Left colon (tissue), 2 donors: Measurements from ENCODE around the gene ZC3HAV1L. TPM values are rescaled to one million over a fixed set of nuclear protein-coding genes. Genes with fewer than 3 reads are reported as not detected.
"Not testable (repeated sequence)": the region's sequence is repeated elsewhere in the genome, so short reads cannot be mapped to it uniquely, and the experiment has no call there.

ENCODE experiments used
- ATAC-seq: fragments of 200-7000 bp; cut with Tn5 transposase; one replicate; pipeline ENCODE4 v1.9.1; 2020; ENCODE audit warnings: mild to moderate bottlenecking, moderate library complexity
- DNase-seq, 2 donors: peaks; one replicate each; pipeline ENCODE4 v3.0.0-alpha.2; 2020
- intact Hi-C, 2 donors: fragments of 100-400 bp; cut with DNase I in 1 of 2; cut with micrococcal nuclease in 1 of 2; formaldehyde crosslinking; loops; one replicate each; pipeline versions ENCODE4 v1.11.2 to v1.14.0; 2022; cut with DNase I, micrococcal nuclease
- total RNA-seq, 2 donors: library from RNA; stranded (reverse); fragmentation: NEBNext Ultra II Directional; extraction: Animal tissue kit (Norgen Biotek cat#: 25700); gene quantifications; one replicate each; pipeline ENCODE4 v1.2.1, GENCODE V29; 2021
- donor health status: DM: no; HTN: no; CAD: no.
- donor health status: DM: yes; HTN: yes; CAD: no.

Gene ZC3HAV1L
- total RNA-seq, 2 donors from 2014 or later: 6.3 to 7.0 TPM

DNA sequence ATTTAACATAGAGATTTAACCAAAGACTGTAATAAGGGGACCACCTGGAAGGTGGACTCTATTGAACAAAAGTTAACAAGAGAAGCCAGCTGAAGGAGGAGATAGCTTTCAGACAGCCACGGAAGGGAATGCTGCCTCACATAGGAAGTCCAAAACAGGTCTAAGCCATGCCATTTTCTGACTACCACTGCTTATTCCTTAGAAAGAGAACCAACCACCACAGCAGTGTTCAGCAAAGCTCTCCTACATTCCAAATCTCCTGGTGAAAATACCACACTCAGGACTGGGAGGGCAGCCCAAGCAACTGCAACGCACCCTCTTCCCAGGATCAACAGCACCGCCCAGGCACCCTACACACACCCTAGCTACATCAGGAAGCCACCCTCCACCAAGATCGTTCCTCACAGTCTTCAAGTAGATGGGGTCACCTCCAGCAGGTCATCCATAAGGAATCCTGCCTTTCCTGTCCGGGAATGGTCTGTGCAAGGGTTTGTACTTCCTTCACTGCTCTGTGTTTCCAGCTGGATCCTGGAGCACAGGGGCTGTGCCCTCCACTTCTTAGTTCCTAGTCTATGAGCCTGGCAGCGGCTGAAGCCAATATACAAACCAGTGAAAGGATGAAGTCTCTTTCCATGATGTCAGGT, 57.2 kb downstream of the ZC3HAV1L start:
- no peak for DNase-seq
- no peak for ATAC-seq
- intact Hi-C loops: no loop called here

DNA sequence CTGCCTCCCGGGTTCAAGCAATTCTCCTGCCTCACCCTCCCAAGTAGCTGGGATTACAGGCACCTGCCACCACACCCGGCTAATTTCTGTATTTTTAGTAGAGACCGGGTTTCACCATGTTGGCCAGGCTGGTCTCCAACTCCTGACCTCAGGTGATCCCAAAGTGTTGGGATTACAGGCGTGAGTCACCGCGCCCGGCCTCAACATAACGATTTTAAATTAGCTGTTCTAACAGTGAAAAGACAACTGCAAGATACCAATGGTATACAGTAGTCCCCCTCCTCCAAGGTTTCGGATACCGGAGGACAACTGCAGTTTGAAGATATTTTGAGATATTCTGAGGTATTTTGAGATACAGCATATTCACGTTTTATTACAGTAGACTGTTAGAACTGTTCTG, 59.7 kb downstream of the ZC3HAV1L start:
- DNase-seq, ATAC-seq, intact Hi-C loops: not testable (repeated sequence)

Other genes with a start within 250 kb of the ZC3HAV1L start
- not detected for gene TMEM213, start 238.0 kb downstream of the ZC3HAV1L start, total RNA-seq
- not detected for gene ATP6V0A4, start 237.8 kb downstream of the ZC3HAV1L start, total RNA-seq
- gene KIAA1549, start 54.7 kb downstream of the ZC3HAV1L start, total RNA-seq: 1 to 10 TPM; 2.7 to 3.3 TPM
- gene ZC3HAV1, start 73.7 kb upstream of the ZC3HAV1L start, total RNA-seq: 10 to 100 TPM; 35.4 to 36.5 TPM
- 10 to 100 TPM; 17.6 to 18.8 TPM for gene UBN2, start 195.2 kb upstream of the ZC3HAV1L start, total RNA-seq